Stimulated activated CD4-positive, alpha-beta T cell treated with anti-CD3 and anti-CD28 coated beads, Interleukin-2, amount 100 ng/mL, for 4 hours (primary cell): ENCODE results near the gene TNNT1.
A peak's percentile ranks its signal among the peaks of the same experiment; 100 is the strongest.
"Not testable (repeated sequence)": the region's sequence is repeated elsewhere in the genome, so short reads cannot be mapped to it uniquely, and the experiment has no call there.

ENCODE experiments used
- DNase-seq: peaks from one replicate; pipeline ENCODE4 v3.0.0-alpha.2; 2020; ENCODE audit warnings: low read depth

TNNT1 gene

GRCh38 chr19:55149078-55150003, at the start of gene TNNT1:
TSS of gene TNNT1 (minus strand) at chr19:55149206. CDS start at chr19:55147157, 2,049 bp downstream.
- DNase-seq: no peak

GRCh38 chr19:55198651-55199050, 49.6 kb upstream of the TNNT1 start:
- DNase-seq: no peak

- DNase-seq: no peak
Observed at GRCh38 chr19:55197528-55197927, 48.5 kb upstream of the TNNT1 start.

GRCh38 chr19:55196803-55197202, 47.8 kb upstream of the TNNT1 start:
- no peak for DNase-seq

- DNase-seq: no peak
Observed at GRCh38 chr19:55193481-55193880, 44.5 kb upstream of the TNNT1 start.

GRCh38 chr19:55189403-55189835, 40.4 kb upstream of the TNNT1 start:
- no peak for DNase-seq

GRCh38 chr19:55188625-55189024, 39.6 kb upstream of the TNNT1 start:
- no peak for DNase-seq

- DNase-seq: no peak
Observed at GRCh38 chr19:55186080-55186479, 37.1 kb upstream of the TNNT1 start.

GRCh38 chr19:55181740-55182139, 32.7 kb upstream of the TNNT1 start:
- DNase-seq: no peak

- peak; percentile 35 for DNase-seq
Observed at GRCh38 chr19:55179606-55180484, 30.8 kb upstream of the TNNT1 start, which contains the start of gene SYT5. TSS of gene SYT5 (minus strand) at chr19:55180289. CDS start at chr19:55179041, 1,248 bp downstream.

GRCh38 chr19:55178781-55179599, 30.0 kb upstream of the TNNT1 start:
- DNase-seq: peak; percentile 80

- no peak for DNase-seq
Observed at GRCh38 chr19:55176076-55176475, 27.1 kb upstream of the TNNT1 start.

- DNase-seq: no peak
Observed at GRCh38 chr19:55175117-55175867, 26.3 kb upstream of the TNNT1 start.

GRCh38 chr19:55174425-55175116, 25.6 kb upstream of the TNNT1 start:
- no peak for DNase-seq

- no peak for DNase-seq
Observed at GRCh38 chr19:55173714-55174409, 24.9 kb upstream of the TNNT1 start.

GRCh38 chr19:55173186-55173713, 24.2 kb upstream of the TNNT1 start:
- no peak for DNase-seq

GRCh38 chr19:55172741-55173140, 23.7 kb upstream of the TNNT1 start:
- DNase-seq: no peak

- DNase-seq: not testable (repeated sequence)
Observed at GRCh38 chr19:55172318-55172717, 23.3 kb upstream of the TNNT1 start.

GRCh38 chr19:55171440-55171839, 22.4 kb upstream of the TNNT1 start:
- DNase-seq: no peak
